Activated naive CD4-positive, alpha-beta T cell (primary cell): Measurements from ENCODE around the gene ATOH1.

Experiments used
- DNase-seq, 4 experiments: peaks; one replicate each; lab custom pipeline; 2025; lab: John Stamatoyannopoulos, UW

The ATOH1 gene

GRCh38 chr4:93828332-93828994 lies at the start of gene ATOH1:
TSS of gene ATOH1 (plus strand) at chr4:93828753. CDS start at chr4:93828927, 174 bp downstream.
- DNase-seq: no peak

- DNase-seq: no peak
Measured at GRCh38 chr4:93779228-93779627, 49.3 kb upstream of the ATOH1 start.

- no peak for DNase-seq
Measured at GRCh38 chr4:93780080-93780479, 48.5 kb upstream of the ATOH1 start.

GRCh38 chr4:93781198-93781597 lies 47.4 kb upstream of the ATOH1 start:
- no peak for DNase-seq

GRCh38 chr4:93786149-93786548 lies 42.4 kb upstream of the ATOH1 start:
- no peak for DNase-seq

GRCh38 chr4:93788712-93789111 lies 39.8 kb upstream of the ATOH1 start:
- DNase-seq: no peak

GRCh38 chr4:93791570-93792195 lies 36.9 kb upstream of the ATOH1 start:
- DNase-seq: no peak

GRCh38 chr4:93802045-93802444 lies 26.5 kb upstream of the ATOH1 start:
- DNase-seq: no peak

- no peak for DNase-seq
Measured at GRCh38 chr4:93809773-93810172, 18.8 kb upstream of the ATOH1 start.

- DNase-seq: no peak
Measured at GRCh38 chr4:93810340-93810992, 18.1 kb upstream of the ATOH1 start.

- no peak for DNase-seq
Measured at GRCh38 chr4:93813092-93813491, 15.5 kb upstream of the ATOH1 start.

GRCh38 chr4:93814141-93814540 lies 14.4 kb upstream of the ATOH1 start:
- DNase-seq: no peak

- DNase-seq: no peak
Measured at GRCh38 chr4:93814722-93815121, 13.8 kb upstream of the ATOH1 start.

- DNase-seq: no peak
Measured at GRCh38 chr4:93825551-93826216, 2.9 kb upstream of the ATOH1 start.

- DNase-seq: no peak
Measured at GRCh38 chr4:93827272-93827947, 1.1 kb upstream of the ATOH1 start.

- no peak for DNase-seq
Measured at GRCh38 chr4:93828995-93829819, 654 bp downstream of the ATOH1 start.

- no peak for DNase-seq
Measured at GRCh38 chr4:93829820-93830687, 1.5 kb downstream of the ATOH1 start.

- DNase-seq: no peak
Measured at GRCh38 chr4:93831716-93832496, 3.4 kb downstream of the ATOH1 start.

- DNase-seq: no peak
Measured at GRCh38 chr4:93834249-93835066, 5.9 kb downstream of the ATOH1 start.
